Keratinocyte (primary cell): ENCODE measurements around the gene PITPNC1. TPM values are rescaled to one million over a fixed set of nuclear protein-coding genes. Genes with fewer than 3 reads are reported as not detected.

Source experiments
- DNase-seq: peaks from one replicate; pipeline ENCODE4 v3.0.0-alpha.2; 2011; ENCODE audit warnings: low read depth, missing footprints, low spot score
- FAIRE-seq: peaks from 2 replicates; lab custom pipeline; 2011; peaks lifted over from hg19 to GRCh38; lab: Jason Lieb, UNC
- H2AFZ ChIP-seq: 2 replicates; pipeline ENCODE4 v1.6.0; 2012; ENCODE audit warnings: low read length, control low read depth, inconsistent platforms; ENCODE audit not compliant: control insufficient read depth
- H3K27ac ChIP-seq: 2 replicates; pipeline ENCODE4 v1.5.1; 2011; ENCODE audit warnings: low read length; ENCODE audit not compliant: control insufficient read depth, insufficient read depth
- H3K27me3 ChIP-seq: 3 replicates; pipeline ENCODE4 v1.6.0; 2011; ENCODE audit warnings: low read length; ENCODE audit not compliant: control insufficient read depth, insufficient read depth; ENCODE audit errors: extremely low read depth
- H3K36me3 ChIP-seq, 2 experiments: 2 replicates in 1 of 2; 3 replicates in 1 of 2; pipeline ENCODE4 v1.5.1; 2011; ENCODE audit warnings: low read length in 2 of 2, mild to moderate bottlenecking in 1 of 2; ENCODE audit not compliant: control insufficient read depth in 2 of 2, insufficient read depth in 2 of 2; ENCODE audit errors: extremely low read depth in 1 of 2
- H3K4me1 ChIP-seq: 3 replicates; pipeline ENCODE4 v1.5.1; 2011; ENCODE audit warnings: low read length; ENCODE audit not compliant: control insufficient read depth, insufficient read depth; ENCODE audit errors: extremely low read depth
- H3K4me2 ChIP-seq: 3 replicates; pipeline ENCODE4 v1.6.0; 2011; ENCODE audit warnings: low read depth, low read length; ENCODE audit not compliant: control insufficient read depth, insufficient read depth; ENCODE audit errors: extremely low read depth
- H3K4me3 ChIP-seq, 3 experiments: fragments of 200-600 bp in 1 of 3; sonication (generic) in 1 of 3; 2 replicates in 2 of 3; 3 replicates in 1 of 3; pipeline ENCODE4 v1.5.1; 2011 to 2016; ENCODE audit warnings: low read length in 3 of 3, mild to moderate bottlenecking in 3 of 3, control low read depth in 2 of 3, inconsistent platforms in 1 of 3, low read depth in 1 of 3, mixed read lengths in 1 of 3, mixed run types in 1 of 3, moderate library complexity in 1 of 3; ENCODE audit not compliant: control insufficient read depth in 2 of 3, insufficient read depth in 2 of 3; ENCODE audit errors: extremely low read depth in 1 of 3
- H3K79me2 ChIP-seq: 2 replicates; pipeline ENCODE4 v1.6.0; 2012; ENCODE audit warnings: low read length; ENCODE audit not compliant: control insufficient read depth, insufficient read depth
- H3K9ac ChIP-seq: 3 replicates; pipeline ENCODE4 v1.6.0; 2011; ENCODE audit warnings: low read length; ENCODE audit not compliant: control insufficient read depth, insufficient read depth; ENCODE audit errors: extremely low read depth
- H3K9me1 ChIP-seq: 3 replicates; pipeline ENCODE4 v1.6.0; 2011; ENCODE audit warnings: low read length; ENCODE audit not compliant: control insufficient read depth, insufficient read depth; ENCODE audit errors: extremely low read depth
- H3K9me3 ChIP-seq: 2 replicates; pipeline ENCODE4 v1.5.1; 2012; ENCODE audit warnings: low read depth, low read length; ENCODE audit not compliant: control insufficient read depth
- H4K20me1 ChIP-seq: 3 replicates; pipeline ENCODE4 v1.6.0; 2011; ENCODE audit warnings: low read length; ENCODE audit not compliant: control insufficient read depth, insufficient read depth; ENCODE audit errors: extremely low read depth
- CTCF ChIP-seq, 3 experiments: IDR thresholded peaks in 1 of 3; conservative IDR thresholded peaks in 1 of 3; optimal IDR thresholded peaks in 1 of 3; 2 replicates in 2 of 3; 3 replicates in 1 of 3; pipeline versions ENCODE3 to v1.5.1; 2011; ENCODE audit warnings: low read length in 3 of 3, mild to moderate bottlenecking in 3 of 3, moderate library complexity in 2 of 3, control low read depth in 1 of 3, inconsistent platforms in 1 of 3; ENCODE audit not compliant: insufficient read depth in 2 of 3; ENCODE audit errors: extremely low read depth in 1 of 3
- EZH2 ChIP-seq: IDR thresholded peaks from one replicate; pipeline ENCODE4 v1.6.1; 2012; ENCODE audit warnings: inconsistent platforms, mild to moderate bottlenecking, low read length, moderate library complexity
- dilution Hi-C: fragments of 300-500 bp; cut with MboI; formaldehyde crosslinking; loops from one replicate; pipeline ENCODE4 v1.7.0; 2020; ENCODE audit warnings: low sequenced_read_pairs; ENCODE audit not compliant: extremely low pct_ligation_motif_present
- polyA plus RNA-seq, 5 experiments: library from polyadenylated mRNA; depleted of rRNA in 3 of 5; stranded (reverse) in 3 of 5; stranded (forward) in 1 of 5; unstranded in 1 of 5; fragments of >200 nt; gene quantifications; 1 replicate in 1 of 5; 2 replicates in 3 of 5; 3 replicates in 1 of 5; pipeline versions ENCODE4 v1.2.1 to v1.2.3, GENCODE V29; 2011 to 2012; ENCODE audit warnings: missing spikeins in 2 of 5, low read depth in 1 of 5, low replicate concordance in 1 of 5

PITPNC1 gene
- polyA plus RNA-seq, 1 donor (not counting 4 experiments of a cell fraction or from before 2014, with no cell fraction given): 24.8 TPM

GRCh38 chr17:67666710-67667109 is 289.6 kb downstream of the PITPNC1 start:
- TF ChIP-seq EZH2: no peak
- TF ChIP-seq CTCF (optimal IDR thresholded peaks at IDR 0.05 in 1 of 3, IDR thresholded peaks at IDR 0.05 in 1 of 3, conservative IDR thresholded peaks at IDR 0.05 in 1 of 3; ENCODE audit: extremely low read depth in 1 of 3, insufficient read depth in 2 of 3, low read length in 3 of 3): no peak
- Histone ChIP-seq H3K4me1 (no peaks in the 10 kb centered on the region), H3K9me3 (no peaks in the 10 kb centered on the region), H3K9me1 (no peaks in the 10 kb centered on the region), H3K4me2 (no peak overlapping the region), H4K20me1 (no peaks in the 10 kb centered on the region), H3K27me3 (no peaks in the 10 kb centered on the region), H3K4me3 (no peak overlapping the region), H3K36me3 (peaks cover 0 to 5% of the 10 kb centered on the region in 2 experiments), H3K9ac (no peak overlapping the region), H3K27ac (no peak overlapping the region), H2AFZ (no peak overlapping the region), H3K79me2 (no peaks in the 10 kb centered on the region)
- no peak for DNase-seq
- FAIRE-seq: no peak
- dilution Hi-C loops: no loop called here

GRCh38 chr17:67671493-67671892 is 294.4 kb downstream of the PITPNC1 start:
- Histone ChIP-seq H3K36me3 (peaks cover 3 to 10% of the 10 kb centered on the region in 2 experiments), H2AFZ (no peak overlapping the region), H3K9me1 (no peaks in the 10 kb centered on the region), H3K9ac (no peak overlapping the region), H3K27me3 (no peaks in the 10 kb centered on the region), H3K27ac (no peak overlapping the region), H3K9me3 (no peaks in the 10 kb centered on the region), H3K79me2 (no peaks in the 10 kb centered on the region), H3K4me3 (no peak overlapping the region), H3K4me1 (peaks cover 3% of the 10 kb centered on the region), H4K20me1 (no peaks in the 10 kb centered on the region), H3K4me2 (no peak overlapping the region)
- DNase-seq: no peak
- no peak for TF ChIP-seq EZH2
- TF ChIP-seq CTCF (optimal IDR thresholded peaks at IDR 0.05 in 1 of 3, IDR thresholded peaks at IDR 0.05 in 1 of 3, conservative IDR thresholded peaks at IDR 0.05 in 1 of 3; ENCODE audit: extremely low read depth in 1 of 3, insufficient read depth in 2 of 3, low read length in 3 of 3): no peak
- dilution Hi-C loops: no loop called here
- FAIRE-seq: no peak
